Karpas-422 (cell line): ENCODE measurements around the gene GLRA1. TPM values are rescaled to one million over a fixed set of nuclear protein-coding genes. Genes with fewer than 3 reads are reported as not detected.

ENCODE experiments used
- DNase-seq: peaks from one replicate; pipeline ENCODE4 v3.0.0-alpha.2; 2015
- H2AFZ ChIP-seq: fragments of 200-600 bp; sonication (generic); 2 replicates; pipeline ENCODE4 v1.6.1; 2014; ENCODE audit warnings: antibody characterized with exemption, low read length, mixed read lengths
- H3K27ac ChIP-seq: fragments of 200-600 bp; sonication (generic); 2 replicates; pipeline ENCODE4 v1.5.1; 2014; ENCODE audit warnings: mild to moderate bottlenecking, low read length, moderate library complexity
- H3K27me3 ChIP-seq: fragments of 200-600 bp; sonication (generic); 2 replicates; pipeline ENCODE4 v1.6.1; 2014; ENCODE audit warnings: low read length, mixed read lengths
- H3K36me3 ChIP-seq: fragments of 200-600 bp; sonication (generic); 2 replicates; pipeline ENCODE4 v1.6.1; 2014; ENCODE audit warnings: low read length, mixed read lengths; ENCODE audit not compliant: insufficient read depth
- H3K4me1 ChIP-seq: fragments of 200-600 bp; sonication (generic); 2 replicates; pipeline ENCODE4 v1.6.1; 2014; ENCODE audit warnings: mild to moderate bottlenecking, low read length, mixed read lengths
- H3K4me2 ChIP-seq: fragments of 200-600 bp; sonication (generic); 2 replicates; pipeline ENCODE4 v1.6.1; 2014; ENCODE audit warnings: low read length, low read depth, mild to moderate bottlenecking; ENCODE audit not compliant: poor library complexity, severe bottlenecking
- H3K4me3 ChIP-seq: fragments of 200-600 bp; sonication (generic); 2 replicates; pipeline ENCODE4 v1.5.1; 2014; ENCODE audit warnings: mild to moderate bottlenecking, antibody characterized with exemption, low read length, mixed read lengths
- H3K79me2 ChIP-seq: fragments of 200-600 bp; sonication (generic); 2 replicates; pipeline ENCODE4 v1.6.1; 2014; ENCODE audit warnings: mild to moderate bottlenecking, low read length, mixed read lengths
- H3K9ac ChIP-seq: fragments of 200-600 bp; sonication (generic); 2 replicates; pipeline ENCODE4 v1.6.0; 2014; ENCODE audit warnings: low read length
- H3K9me2 ChIP-seq: fragments of 200-600 bp; sonication (generic), shearing (Covaris generic); replicated peaks from 2 replicates; pipeline ENCODE4 v1.6.0; 2014; ENCODE audit warnings: mild to moderate bottlenecking, low read length, moderate library complexity; ENCODE audit not compliant: insufficient read depth
- H3K9me3 ChIP-seq: fragments of 300-700, 200-600 bp; sonication (generic); 2 replicates; pipeline ENCODE4 v1.6.1; 2014; ENCODE audit warnings: low read length, mixed read lengths
- H4K20me1 ChIP-seq: fragments of 200-600 bp; sonication (generic); 2 replicates; pipeline ENCODE4 v1.6.1; 2014; ENCODE audit warnings: mild to moderate bottlenecking, antibody characterized with exemption, low read length, low read depth; ENCODE audit not compliant: insufficient read depth
- total RNA-seq: library from RNA; depleted of rRNA; stranded (reverse); fragments of >200 nt; shearing (Covaris generic); gene quantifications from 2 replicates; pipeline ENCODE4 v1.2.3, GENCODE V29; 2014; ENCODE audit warnings: low replicate concordance

Gene GLRA1
- total RNA-seq, 1 experiment from 2014 or later: not detected

DNA sequence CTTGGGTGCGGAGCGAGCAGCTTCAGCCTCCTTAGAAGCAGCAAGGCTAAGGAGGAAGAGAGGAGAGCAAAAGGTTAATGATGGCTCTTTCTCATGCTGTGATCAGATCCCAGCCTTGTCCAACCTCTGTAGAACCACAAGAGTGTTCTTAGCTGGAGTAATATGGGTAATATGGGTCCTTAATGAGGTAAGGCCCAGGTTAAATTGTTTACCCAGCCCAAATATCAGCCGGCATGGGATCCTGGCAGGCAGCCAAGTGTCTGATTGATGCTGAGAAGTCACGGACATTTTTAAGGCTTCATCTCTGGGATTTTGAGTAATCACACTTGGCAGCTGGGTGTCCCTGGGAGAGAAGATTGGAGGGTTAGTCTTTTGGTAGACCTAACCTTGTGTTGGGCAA, 32.3 kb downstream of the GLRA1 start:
- no peak overlapping the region for H3K27ac ChIP-seq
- DNase-seq: no peak
- H4K20me1 ChIP-seq: no peaks in the 10 kb centered on the region
- no peaks in the 10 kb centered on the region for H3K9me2 ChIP-seq
- H3K79me2 ChIP-seq: no peaks in the 10 kb centered on the region
- H3K4me2 ChIP-seq: no peak overlapping the region
- no peak overlapping the region for H3K4me3 ChIP-seq
- H2AFZ ChIP-seq: no peak overlapping the region
- H3K27me3 ChIP-seq: no peaks in the 10 kb centered on the region
- no peaks in the 10 kb centered on the region for H3K4me1 ChIP-seq
- no peaks in the 10 kb centered on the region for H3K36me3 ChIP-seq
- H3K9me3 ChIP-seq: no peaks in the 10 kb centered on the region
- H3K9ac ChIP-seq: no peak overlapping the region

DNA sequence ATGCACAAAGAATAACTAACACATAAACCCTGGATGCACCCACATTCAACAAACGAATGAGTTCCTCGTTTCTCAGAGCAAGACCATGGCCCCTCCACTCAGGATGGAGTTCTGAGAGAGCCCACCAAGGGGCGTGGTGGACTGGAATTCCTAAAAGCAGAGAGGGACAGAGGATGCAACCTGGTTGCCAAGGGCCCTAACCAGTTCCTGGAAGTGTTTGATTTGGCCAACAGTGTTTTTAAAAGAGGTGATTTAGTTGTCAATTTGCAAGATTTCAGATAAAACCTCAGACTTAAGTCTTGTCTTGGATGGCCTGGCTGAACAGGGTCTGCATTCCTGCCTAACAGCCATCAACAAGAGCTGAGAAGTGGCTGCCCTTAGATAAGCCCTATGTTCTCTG, 34.4 kb downstream of the GLRA1 start:
- no peak overlapping the region for H3K4me2 ChIP-seq
- no peaks in the 10 kb centered on the region for H4K20me1 ChIP-seq
- H3K4me3 ChIP-seq: no peak overlapping the region
- no peaks in the 10 kb centered on the region for H3K9me3 ChIP-seq
- H3K9ac ChIP-seq: no peak overlapping the region
- H3K9me2 ChIP-seq: no peaks in the 10 kb centered on the region
- H3K79me2 ChIP-seq: no peaks in the 10 kb centered on the region
- H3K27ac ChIP-seq: no peak overlapping the region
- no peak for DNase-seq
- H3K36me3 ChIP-seq: no peaks in the 10 kb centered on the region
- no peak overlapping the region for H2AFZ ChIP-seq
- H3K27me3 ChIP-seq: no peaks in the 10 kb centered on the region
- no peaks in the 10 kb centered on the region for H3K4me1 ChIP-seq

DNA sequence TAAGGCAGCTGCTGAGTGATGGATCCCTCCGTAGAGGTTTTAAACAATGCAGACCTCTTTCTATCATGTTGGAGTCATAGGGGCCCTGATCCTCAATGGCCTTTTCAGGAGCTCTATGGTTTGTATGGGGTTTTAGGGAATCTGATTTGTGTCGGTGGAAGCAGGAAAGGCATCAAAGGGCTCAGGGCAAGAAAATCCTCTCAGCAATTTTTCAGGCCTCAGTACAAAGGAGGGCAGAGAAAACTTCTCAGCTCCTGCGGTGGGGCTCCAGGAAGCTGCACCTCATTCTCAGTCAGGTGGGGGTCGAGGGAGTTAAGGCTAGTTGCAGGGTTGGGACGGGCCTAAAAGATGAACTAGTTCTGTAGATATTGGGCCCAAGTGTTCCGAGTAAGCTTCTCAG, 35.0 kb downstream of the GLRA1 start:
- H3K9ac ChIP-seq: no peak overlapping the region
- no peak overlapping the region for H3K4me3 ChIP-seq
- DNase-seq: no peak
- H3K9me2 ChIP-seq: no peaks in the 10 kb centered on the region
- H3K79me2 ChIP-seq: no peaks in the 10 kb centered on the region
- no peaks in the 10 kb centered on the region for H3K4me1 ChIP-seq
- H2AFZ ChIP-seq: no peak overlapping the region
- no peaks in the 10 kb centered on the region for H4K20me1 ChIP-seq
- no peak overlapping the region for H3K27ac ChIP-seq
- no peaks in the 10 kb centered on the region for H3K27me3 ChIP-seq
- no peaks in the 10 kb centered on the region for H3K36me3 ChIP-seq
- no peaks in the 10 kb centered on the region for H3K9me3 ChIP-seq
- no peak overlapping the region for H3K4me2 ChIP-seq

DNA sequence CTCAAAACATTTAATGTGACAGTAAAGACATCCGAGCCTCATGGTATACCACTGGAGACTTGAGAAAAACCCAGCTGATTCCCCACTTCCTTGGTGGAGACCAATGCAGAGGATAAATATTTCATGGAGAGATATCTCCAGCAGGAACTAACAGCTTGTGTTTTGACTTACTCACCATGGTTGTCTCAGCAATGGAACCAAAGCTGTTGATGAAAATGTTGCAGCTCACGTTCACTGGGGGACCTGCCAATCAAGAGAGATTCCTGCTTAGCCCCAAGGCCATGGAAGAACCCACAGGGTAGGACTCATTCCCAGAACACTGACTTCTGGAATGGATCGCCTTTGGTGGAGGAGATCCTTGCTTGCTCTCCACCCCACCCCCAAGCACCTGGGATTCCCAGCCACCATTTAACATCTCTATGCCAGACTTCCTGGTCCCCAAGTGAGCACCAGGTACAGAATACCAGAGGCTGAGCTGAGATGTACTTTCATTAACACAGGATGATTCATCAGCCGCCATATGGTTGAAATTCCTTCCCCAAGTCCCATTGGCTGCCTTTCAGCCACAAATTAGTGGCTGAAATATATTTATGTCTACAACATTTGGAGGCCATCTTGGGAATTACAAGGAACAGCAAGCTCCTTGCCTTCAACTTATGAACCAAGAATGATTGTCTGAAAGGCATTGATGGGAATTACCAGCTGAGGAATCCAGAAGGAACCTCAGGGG, 37.9 kb downstream of the GLRA1 start:
- no peaks in the 10 kb centered on the region for H3K27me3 ChIP-seq
- no peaks in the 10 kb centered on the region for H3K4me1 ChIP-seq
- H3K9ac ChIP-seq: no peak overlapping the region
- DNase-seq: no peak
- H2AFZ ChIP-seq: no peak overlapping the region
- no peaks in the 10 kb centered on the region for H3K9me3 ChIP-seq
- no peaks in the 10 kb centered on the region for H3K36me3 ChIP-seq
- no peaks in the 10 kb centered on the region for H3K9me2 ChIP-seq
- no peaks in the 10 kb centered on the region for H3K79me2 ChIP-seq
- no peak overlapping the region for H3K27ac ChIP-seq
- no peak overlapping the region for H3K4me2 ChIP-seq
- no peak overlapping the region for H3K4me3 ChIP-seq
- no peaks in the 10 kb centered on the region for H4K20me1 ChIP-seq

DNA sequence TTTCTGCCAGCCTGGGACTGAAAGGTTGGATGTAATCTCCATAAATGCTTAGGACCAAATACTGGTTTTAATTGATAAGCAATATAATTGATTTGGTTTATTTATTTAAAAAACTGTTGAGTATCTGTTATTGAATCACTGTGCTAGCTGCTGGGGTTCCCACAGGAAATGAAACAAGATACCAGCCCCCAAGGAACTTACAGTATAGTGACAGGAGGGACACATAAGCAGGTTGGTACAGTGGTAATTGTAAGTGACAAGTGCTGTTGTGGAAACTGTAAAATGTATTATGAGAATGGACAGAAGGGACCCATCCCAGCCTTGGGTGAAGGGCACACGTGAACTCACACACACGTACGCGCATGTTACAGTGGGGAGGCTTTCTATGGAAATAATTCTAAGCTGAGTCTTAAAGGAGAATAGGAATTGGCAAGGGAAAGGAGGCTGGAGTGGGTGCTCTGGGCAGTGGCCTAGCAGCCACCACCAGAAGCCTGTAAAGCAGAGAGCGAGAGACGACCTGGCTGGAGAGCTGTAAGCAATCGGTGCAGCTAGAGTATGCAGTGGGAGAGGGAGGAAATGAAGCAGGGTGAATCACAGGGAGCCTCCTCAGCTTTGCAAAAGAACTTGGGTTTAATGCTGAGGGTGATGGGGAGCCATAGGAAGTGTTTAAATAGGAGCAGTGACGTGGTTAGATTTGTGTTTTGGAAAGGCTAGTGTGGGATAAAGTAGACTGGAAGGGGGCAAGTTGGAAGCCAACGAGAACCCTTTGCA, 39.3 kb downstream of the GLRA1 start:
- Histone ChIP-seq H3K27ac (no peak overlapping the region), H3K27me3 (no peaks in the 10 kb centered on the region), H3K79me2 (no peaks in the 10 kb centered on the region), H4K20me1 (no peaks in the 10 kb centered on the region), H3K9ac (no peak overlapping the region), H3K36me3 (no peaks in the 10 kb centered on the region), H2AFZ (no peak overlapping the region), H3K4me1 (no peaks in the 10 kb centered on the region), H3K9me3 (no peaks in the 10 kb centered on the region), H3K9me2 (no peaks in the 10 kb centered on the region), H3K4me2 (no peak overlapping the region), H3K4me3 (no peak overlapping the region)
- DNase-seq: no peak

DNA sequence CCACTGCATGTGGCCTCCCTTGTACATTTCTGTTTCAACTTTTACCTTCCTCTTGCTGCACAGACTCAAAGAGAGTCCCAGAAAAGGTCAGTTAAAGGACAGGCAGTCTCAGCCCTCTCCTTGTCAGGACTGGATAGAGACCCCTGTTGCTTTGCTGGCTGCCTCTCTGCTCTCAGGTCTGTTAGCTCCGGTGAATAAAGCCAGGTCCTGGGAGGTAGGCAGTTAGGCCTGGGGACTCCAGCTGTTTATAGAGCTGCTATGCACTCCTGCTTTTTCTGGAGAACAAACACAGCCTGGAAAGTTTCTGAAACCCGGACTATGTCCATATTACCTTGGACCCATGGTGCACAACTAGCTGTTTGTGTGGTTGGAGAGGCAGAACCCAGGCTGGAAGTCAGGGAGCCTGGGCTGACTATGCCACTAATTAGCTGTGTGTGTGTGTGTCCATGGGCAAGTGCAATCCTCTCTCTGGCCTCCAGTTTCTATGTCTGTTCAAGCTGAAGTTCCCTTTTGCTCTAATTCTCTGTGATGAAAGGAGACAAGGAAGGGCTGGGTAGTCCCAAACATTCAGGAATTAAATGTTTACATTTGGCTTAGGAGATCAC, 42.9 kb downstream of the GLRA1 start:
- Histone ChIP-seq H3K36me3 (no peaks in the 10 kb centered on the region), H4K20me1 (no peaks in the 10 kb centered on the region), H3K27me3 (no peaks in the 10 kb centered on the region), H3K4me1 (no peaks in the 10 kb centered on the region), H3K9me2 (no peaks in the 10 kb centered on the region), H3K27ac (no peak overlapping the region), H3K9ac (no peak overlapping the region), H3K4me2 (no peak overlapping the region), H3K9me3 (no peaks in the 10 kb centered on the region), H3K79me2 (no peaks in the 10 kb centered on the region), H3K4me3 (no peak overlapping the region), H2AFZ (no peak overlapping the region)
- DNase-seq: no peak

DNA sequence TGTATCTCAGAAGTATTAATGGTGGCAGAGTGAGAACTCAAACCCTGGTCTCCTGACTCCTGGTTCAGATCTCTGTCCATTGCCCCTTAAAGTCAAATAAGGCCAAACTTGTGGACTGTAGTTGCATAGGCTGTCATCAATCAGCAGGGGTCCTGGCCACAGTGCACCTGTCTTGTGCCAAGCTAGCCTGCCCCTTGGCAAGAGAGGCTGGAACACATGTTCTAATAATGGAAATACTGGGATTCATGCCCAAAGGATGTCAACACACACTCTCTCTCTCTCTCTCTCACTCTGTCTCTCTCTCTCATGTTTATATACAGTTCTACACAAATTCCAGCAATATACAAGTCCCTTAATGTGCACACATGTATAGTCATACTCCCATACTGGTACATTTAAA, 44.3 kb downstream of the GLRA1 start:
- Histone ChIP-seq H3K4me2 (no peak overlapping the region), H3K27me3 (no peaks in the 10 kb centered on the region), H3K9ac (no peak overlapping the region), H4K20me1 (no peaks in the 10 kb centered on the region), H3K9me2 (no peaks in the 10 kb centered on the region), H3K4me1 (no peaks in the 10 kb centered on the region), H3K9me3 (no peaks in the 10 kb centered on the region), H3K36me3 (no peaks in the 10 kb centered on the region), H3K27ac (no peak overlapping the region), H3K4me3 (no peak overlapping the region), H2AFZ (no peak overlapping the region), H3K79me2 (no peaks in the 10 kb centered on the region)
- no peak for DNase-seq

DNA sequence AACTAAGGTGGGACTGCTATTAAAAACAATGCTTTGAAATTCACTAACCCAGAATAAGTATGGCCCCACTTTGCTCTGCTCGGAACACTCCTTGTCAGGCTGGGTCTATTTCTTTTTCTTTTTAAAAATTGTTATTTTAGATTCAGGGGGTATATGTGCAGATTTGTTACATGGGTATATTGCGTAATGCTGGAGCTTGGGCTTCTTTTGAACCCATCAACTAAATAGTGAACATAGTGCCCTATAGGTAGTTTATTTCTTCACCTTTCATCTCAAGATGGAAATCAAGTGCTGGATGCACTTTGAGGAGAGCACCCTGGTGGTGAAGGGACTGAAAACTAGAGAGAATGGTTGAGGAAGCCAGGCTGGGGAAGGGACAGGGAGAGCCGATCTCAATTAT, 51.0 kb downstream of the GLRA1 start:
- Histone ChIP-seq H3K27me3 (no peaks in the 10 kb centered on the region), H3K9me3 (no peaks in the 10 kb centered on the region), H3K9me2 (no peaks in the 10 kb centered on the region), H2AFZ (no peak overlapping the region), H3K36me3 (no peaks in the 10 kb centered on the region), H3K79me2 (no peaks in the 10 kb centered on the region), H3K9ac (no peak overlapping the region), H3K27ac (no peak overlapping the region), H3K4me3 (no peak overlapping the region), H3K4me2 (no peak overlapping the region), H3K4me1 (no peaks in the 10 kb centered on the region), H4K20me1 (no peaks in the 10 kb centered on the region)
- DNase-seq: no peak
